ENCODE results near the gene PML.

Gene PML, protein sequence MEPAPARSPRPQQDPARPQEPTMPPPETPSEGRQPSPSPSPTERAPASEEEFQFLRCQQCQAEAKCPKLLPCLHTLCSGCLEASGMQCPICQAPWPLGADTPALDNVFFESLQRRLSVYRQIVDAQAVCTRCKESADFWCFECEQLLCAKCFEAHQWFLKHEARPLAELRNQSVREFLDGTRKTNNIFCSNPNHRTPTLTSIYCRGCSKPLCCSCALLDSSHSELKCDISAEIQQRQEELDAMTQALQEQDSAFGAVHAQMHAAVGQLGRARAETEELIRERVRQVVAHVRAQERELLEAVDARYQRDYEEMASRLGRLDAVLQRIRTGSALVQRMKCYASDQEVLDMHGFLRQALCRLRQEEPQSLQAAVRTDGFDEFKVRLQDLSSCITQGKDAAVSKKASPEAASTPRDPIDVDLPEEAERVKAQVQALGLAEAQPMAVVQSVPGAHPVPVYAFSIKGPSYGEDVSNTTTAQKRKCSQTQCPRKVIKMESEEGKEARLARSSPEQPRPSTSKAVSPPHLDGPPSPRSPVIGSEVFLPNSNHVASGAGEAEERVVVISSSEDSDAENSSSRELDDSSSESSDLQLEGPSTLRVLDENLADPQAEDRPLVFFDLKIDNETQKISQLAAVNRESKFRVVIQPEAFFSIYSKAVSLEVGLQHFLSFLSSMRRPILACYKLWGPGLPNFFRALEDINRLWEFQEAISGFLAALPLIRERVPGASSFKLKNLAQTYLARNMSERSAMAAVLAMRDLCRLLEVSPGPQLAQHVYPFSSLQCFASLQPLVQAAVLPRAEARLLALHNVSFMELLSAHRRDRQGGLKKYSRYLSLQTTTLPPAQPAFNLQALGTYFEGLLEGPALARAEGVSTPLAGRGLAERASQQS

DNA sequence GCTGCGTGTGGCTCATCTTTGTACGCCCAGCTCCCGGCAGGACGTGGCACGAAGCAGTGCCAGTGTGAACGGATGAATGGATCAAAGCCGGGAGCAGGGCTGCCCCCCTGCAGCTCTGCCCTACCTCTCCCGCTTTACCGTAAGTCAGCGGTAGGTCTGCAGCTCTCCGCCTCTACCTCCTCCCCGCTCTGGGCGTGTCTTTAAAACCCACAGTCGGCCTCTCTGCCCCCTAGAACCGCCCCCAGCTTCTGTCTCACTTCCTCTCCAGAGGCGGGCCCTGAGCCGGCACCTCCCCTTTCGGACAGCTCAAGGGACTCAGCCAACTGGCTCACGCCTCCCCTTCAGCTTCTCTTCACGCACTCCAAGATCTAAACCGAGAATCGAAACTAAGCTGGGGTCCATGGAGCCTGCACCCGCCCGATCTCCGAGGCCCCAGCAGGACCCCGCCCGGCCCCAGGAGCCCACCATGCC is at the start of gene PML:
Gene PML, plus strand, starts transcription at position 304 of the 471 bp plus-strand sequence. Its CDS starts 97 bp downstream, at position 401.
- peak; percentile 97 for DNase-seq

DNA sequence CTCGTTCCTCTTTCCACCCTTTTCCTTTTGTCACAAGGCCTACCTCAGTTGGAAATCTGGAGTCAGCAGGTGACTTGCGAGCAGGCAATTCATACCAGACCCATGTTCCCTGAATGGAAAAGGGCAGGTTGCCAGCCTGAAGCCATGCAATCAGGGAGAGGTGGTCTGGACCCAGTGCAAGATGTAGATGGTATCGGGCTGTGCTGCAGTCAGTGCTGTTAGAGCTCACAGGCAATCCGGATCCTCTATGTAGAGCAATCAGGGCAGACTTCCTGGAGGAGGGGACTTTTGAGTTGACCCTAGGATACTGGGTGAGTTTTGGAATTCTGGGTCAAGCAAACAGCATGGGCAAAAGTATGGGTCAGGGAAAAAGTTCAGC is 49.4 kb upstream of the PML start:
- DNase-seq, result no peak

DNA sequence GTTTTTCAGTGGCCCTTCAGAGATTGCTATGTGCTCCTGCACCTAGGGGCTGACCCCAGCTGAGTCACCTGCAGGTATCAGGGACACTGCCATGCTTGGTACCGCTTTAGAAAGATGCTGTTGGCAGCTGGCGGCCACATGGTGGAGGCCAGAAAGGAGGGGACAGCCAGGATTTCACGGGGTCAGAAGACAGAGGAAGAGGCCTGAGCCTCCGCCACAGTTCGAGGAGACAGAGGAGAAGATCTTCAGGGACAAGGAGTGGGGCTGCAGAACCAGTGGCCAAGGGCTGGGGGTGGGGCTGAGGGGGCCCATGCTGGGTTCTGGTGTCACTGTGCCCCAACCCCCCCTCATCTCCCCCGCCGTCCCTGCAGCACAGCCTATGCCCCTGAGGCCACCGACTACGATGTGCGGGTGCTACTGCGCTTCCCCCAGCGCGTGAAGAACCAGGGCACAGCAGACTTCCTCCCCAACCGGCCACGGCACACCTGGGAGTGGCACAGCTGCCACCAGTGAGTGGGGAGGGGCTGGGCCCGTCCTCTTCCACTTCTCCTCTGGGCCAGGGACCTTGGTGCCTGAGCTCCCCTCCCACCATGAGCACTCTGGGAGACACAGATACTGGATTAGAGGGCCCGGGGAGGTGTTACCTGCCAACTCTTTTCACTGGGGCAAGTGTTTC is 48.3 kb upstream of the PML start:
- no peak for DNase-seq

DNA sequence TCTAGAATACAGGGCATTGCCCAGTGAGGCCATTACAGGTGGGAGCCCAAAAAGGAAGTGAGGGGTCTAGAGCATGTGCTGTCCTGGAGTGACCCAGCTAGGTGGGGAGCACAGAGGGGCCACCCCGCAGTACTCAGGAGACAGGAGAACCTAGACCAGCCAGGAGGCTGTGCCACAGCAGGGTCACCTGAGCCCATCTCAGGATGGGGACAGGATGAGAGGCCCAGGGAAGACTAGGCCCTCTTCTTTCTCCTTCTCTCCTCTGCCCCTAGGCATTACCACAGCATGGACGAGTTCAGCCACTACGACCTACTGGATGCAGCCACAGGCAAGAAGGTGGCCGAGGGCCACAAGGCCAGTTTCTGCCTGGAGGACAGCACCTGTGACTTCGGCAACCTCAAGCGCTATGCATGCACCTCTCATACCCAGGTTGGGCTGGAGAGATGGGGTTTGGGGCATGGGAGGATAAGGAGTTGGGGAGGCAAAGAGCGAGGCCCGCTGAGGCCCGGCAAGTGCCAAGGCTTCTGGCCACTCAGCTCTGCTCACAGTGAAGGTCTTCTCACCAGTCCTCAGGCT is 47.6 kb upstream of the PML start:
- no peak for DNase-seq

DNA sequence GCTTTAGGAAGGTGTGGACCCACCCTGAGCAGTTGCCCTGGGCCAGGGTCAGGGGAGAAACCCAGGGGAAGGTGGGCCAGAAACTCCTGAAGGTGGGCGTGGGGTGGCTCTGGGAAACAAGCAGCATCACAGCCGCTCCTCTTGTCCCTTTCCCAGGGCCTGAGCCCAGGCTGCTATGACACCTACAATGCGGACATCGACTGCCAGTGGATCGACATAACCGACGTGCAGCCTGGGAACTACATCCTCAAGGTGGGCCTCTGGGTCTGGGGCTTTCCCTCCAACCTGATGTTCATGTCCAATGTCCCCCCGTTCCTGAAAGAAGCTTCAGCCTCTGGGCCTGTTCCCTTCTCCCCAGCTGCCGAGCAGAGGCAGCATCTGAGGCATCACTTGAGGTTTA is 46.9 kb upstream of the PML start:
- DNase-seq, result no peak

DNA sequence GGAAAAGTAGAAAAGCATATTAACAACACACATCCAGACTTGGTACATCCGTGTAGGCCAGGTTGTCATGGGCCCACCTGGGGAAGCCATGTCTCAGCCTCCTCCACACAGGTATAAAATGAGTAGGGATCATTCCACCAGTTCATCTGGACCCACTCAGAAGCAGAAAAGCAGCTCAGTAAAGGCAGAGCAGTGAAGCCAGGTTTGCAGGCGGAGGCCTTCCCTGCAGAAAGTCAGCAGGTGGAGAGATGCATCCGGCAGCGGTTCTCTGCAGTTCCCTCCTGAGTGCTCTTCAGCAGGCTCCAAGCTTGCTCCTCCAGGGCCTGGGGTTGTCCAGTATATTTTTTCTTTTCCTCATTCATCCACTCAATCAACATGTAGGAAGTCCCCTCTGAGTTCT is 46.1 kb upstream of the PML start:
- DNase-seq, result no peak

DNA sequence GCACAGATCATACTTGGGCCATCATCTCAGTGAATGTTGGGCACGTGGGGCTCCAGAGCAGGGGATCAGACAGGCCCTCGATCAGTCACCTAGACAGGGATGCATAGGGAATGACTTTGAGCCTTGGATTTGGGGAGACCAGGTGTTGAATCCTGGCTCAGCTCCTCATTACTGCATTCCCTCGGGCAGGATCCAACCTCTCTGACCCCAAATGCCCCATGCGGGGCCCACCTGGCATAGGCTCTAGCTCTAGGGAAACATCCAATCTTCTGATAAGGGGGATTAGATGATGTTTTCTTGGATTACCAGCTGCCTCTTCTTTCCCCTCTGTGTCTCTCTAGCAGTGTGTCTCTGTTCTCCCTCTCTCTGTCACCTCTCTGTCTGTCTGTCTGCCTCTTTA is 45.5 kb upstream of the PML start:
- DNase-seq, result no peak

DNA sequence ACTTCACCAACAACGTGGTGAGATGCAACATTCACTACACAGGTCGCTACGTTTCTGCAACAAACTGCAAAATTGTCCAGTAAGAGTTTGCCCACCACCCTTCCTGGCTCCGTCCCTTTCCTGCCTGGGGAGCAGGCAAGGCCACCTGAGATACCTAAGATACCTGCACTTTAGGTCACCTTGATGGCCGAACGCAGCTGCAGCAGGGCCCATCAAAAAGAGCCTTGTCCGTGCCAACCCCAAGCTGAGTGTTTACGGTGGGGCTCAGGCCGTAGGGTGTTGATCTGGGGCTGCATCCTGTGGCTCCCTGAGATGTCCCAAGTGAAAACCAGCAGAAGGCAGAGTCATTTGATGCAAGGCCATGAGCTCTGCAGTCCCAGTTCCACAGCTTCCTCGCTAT is 45.0 kb upstream of the PML start:
- no peak for DNase-seq

DNA sequence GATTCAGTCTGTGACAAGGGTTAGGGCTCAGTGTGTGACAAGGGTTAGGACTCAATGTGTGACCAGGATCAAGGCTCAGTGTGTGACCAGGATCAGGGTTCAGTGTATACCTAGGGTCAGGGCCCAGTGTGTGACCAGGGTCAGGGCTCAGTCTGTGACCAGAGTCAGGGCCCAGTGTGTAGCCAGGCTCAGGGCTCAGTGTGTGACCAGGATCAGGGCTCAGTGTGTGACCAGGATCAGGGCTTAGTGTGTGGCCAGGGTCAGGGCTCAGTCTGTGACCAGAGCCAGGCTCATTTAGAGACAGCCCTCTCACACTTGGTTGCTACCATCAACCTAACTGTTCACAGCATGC is 44.1 kb upstream of the PML start:
- no peak for DNase-seq

DNA sequence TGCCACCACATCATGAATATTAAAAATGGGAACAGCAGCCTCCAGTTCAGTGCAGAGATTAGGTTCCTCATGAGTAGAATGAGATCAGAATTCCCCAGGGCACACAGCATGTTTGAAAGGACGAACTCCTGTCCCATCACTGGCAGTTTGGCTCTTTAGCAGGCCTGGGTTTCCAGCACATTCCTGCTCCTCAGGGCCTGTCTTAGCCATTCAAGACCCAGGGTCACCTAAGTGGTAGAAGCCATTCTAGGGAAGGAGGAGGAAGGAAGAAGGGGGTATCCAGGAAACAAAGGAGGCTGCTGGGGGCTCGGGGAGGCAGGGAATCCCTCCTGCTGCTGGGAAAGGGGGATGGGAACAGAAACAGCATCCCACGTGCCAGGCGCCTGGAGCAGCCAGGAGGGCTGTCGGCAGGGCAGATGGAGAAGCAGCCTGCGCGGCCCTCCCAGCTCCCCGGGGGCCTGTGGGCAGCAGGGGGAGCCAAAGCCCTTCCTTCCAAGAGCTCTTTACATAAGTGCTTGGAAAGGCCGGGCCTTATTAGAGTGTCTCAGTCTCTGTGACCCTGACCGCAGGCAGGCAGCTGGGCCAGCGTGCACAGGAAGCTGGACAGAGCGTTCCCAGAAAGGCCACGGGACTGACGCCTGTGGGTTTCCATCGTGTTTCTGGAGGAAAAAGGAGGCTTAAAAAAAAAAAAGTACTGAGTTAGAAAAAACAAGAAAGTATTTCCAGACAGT is 43.5 kb upstream of the PML start:
- peak; percentile 94 for DNase-seq

DNA sequence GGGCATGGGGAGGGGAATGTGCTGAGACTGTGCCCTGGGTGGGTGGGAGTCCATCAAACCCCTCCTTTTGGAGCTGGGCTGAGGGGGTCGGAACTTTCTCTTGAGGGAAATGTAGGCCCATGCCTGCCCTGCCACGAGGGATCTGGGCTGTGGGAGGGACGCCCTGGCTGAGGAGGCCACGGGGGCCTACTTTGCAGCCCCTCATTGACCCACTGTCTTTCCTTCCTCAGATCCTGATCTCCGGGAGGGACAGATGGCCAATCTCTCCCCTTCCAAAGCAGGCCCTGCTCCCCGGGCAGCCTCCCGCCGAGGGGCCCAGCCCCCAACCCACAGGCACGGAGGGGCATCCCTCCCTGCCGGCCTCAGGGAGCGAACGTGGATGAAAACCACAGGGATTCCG is 42.9 kb upstream of the PML start:
- DNase-seq, result no peak

DNA sequence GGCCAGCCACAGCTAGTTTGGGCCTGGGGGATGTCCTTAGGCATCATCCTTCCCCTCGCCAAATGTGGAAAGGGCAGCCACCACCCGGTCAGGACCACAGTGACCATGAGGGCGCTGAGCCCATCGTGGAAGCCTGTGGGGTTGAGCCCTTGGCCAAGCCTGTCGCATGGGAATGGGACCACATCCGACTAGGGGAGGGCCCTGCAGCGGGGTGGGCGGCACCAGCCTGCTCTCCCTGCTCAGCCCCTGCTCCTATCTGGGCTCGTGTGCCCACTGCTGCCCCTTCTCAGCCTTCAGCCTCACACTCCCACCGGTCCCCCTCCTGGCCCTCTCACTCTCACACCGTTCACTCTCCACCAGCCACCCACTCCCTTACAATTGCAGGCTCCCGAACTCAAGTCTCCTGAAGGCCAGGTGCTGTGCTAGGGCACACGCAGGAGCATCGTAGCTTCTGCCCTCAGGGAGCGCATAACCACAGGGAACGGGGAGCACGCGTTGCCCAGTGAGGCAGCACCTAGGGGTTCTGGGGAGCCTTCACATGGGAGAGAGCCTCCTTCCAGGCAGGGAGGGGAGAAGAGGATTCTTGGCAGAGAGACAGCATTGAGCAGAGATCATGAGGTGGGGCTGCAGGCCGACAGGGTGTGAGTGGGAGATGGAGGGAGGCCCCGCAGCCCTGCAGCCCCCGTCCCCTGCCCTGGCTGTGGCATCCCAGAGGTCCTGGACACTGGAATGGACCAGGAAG is 42.2 kb upstream of the PML start:
- peak; percentile 55 for DNase-seq

DNA sequence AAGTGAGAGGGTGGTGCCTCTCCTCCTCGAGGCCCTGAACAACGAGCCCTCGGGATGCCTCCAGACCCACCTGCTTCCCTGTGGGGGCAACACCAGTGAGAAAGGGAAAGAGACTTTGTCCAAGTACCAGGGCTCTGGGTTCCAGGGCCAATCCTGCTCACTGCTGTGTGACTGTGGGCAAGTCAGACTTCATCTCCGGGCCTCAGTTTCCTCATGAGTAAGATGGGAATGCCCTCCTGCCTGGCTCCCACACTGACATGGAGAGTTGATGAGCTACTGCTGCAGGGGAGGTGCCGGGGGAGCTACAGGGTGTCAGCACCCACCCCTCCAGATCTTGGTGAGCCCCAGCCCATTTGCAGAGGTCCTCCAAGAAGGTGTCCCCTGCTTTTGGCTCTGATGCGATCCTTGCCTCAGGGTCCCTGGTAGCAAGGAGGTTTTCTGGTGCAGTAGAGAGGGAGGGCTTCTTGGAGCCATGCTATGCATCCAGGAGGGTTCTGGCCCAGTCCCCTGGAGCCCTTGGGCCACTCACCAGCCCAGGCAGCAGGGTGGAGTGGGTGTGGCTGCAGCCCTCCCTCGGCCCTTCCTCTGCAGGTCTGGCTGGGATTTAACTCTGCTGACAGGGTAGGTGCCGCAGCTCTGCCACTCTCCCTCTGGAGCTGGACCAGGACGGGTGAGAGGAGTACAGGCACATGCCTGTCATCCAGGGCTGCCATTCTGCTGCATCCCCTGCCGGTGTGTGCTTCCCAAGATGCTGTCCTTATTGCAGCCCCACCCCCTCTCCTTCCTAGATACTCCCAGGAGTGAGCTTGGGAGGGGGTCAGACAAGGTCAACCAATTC is 41.4 kb upstream of the PML start:
- no peak for DNase-seq

DNA sequence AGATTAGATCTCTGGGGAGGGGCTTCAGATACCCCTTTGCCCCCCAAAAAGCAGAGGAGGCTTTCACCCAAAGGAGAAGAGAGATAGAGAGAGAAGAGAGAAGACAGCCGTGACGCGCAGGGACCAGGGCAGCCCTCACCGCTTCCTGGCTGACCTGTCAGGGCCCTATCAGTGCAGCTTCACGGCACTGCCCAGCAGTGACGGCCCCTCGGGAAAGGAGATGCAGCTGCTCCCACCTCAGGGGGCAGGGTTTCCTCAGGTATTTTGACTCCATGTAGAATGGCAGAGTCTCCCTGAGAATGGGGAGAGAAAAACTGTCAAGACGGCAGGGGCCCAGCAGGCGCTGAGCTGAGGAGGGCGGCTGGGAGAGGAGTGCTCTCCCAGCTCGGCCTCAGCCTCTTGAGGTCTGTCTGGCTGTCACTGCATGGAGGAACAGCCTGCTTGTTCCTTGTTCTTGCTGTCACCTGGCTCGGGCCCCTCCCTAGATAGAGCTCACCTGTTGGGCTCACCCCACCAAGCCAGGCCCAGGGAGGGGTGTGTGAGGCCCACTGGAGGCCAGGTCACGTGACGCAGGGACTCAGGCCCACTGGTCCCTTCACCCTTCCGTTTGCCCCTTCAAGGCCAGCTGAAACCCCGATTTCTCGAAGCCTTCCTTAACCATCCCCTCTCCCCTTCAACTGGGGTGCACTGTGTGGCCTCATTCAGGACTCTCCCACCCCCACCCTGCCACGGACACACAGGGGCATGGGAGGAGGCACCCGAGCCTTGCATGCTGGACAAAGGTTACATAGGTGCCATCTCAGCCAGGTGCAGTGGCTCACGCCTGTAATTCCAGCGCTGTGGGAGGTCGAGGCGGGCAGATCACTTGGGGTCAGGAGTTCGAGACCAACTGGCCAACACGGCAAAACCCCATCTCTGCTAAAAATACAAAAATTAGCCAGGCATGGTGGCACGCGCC is 40.0 kb upstream of the PML start:
- DNase-seq, result no peak

DNA sequence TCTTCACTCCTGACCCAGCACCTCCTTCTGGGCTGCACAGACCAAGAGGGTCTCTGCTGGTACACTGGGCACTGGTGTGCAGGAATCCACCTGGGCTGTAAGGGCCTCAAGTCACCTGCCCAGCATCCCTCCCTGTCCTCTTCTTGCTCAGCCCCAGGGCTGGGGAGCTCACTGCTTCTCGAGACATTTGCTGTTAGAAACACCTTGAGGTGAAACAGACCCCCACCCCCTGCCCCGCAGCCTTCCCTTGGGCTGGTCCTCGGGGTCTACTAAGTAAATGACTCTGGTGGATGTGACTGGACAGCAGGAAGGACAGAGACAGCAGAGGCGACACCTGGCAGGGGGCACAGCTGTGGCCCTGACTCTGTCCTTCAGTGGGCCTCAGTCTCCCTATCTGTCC is 39.2 kb upstream of the PML start:
- DNase-seq, result no peak

DNA sequence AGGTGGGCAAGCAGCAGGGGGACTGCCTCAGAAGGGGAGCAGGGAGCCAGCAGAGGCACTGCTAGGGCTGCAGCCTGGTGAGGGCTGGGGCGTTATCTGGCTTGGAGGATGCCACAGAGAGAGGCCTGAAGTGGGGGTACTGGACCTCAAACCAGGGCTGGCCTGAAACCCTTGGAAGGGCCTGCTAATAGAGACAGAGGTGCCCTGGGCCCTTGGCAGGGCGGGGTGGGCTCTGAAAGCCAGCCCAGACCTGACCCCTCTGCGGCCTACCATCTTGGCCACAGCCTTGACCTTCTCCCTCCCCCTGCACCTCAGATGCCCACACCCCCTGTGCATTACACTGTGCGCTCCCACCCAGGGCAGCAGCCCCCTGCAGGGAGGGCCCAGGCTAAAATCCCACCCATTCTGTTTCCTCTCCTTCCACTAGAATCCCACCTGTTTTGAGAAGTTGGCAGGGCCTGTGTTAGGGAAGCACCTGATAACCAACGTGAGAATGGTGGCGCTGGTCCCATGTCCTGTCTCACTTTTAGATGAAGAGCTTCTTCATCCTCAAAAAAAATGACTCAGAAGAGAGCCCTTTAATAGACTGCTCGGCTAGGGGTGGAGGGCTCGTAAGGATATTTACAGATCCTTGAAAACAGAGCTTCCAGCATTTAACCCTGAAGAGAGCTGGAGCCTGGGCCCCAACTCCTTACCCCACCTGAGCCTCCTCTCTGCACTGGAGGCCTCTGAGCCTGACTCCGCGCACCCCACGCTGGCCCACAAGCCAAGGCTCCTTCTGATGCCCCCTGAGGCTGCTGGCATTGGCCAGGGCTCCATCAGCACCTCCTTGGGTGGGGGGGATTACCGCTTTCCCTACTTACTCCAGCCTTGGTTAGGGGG is 38.4 kb upstream of the PML start:
- DNase-seq, result no peak

DNA sequence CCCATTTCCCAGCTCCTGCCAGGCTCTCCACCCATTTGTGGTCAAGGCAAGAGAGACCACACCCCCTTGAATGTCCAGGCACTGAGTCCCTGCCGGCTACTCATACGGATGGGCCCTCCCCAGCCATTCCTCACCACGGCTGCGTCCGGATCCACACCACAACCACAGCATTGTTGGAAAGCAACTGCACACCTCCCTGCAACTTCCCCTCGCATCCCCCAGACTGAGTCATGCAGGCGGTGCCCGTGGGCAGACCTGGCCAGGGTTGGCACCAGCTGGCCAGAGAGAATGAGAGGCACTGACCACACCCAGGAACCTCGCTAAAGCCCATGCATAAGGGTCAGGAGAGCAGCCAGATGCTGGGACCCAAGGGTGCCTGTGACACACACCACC is 37.8 kb upstream of the PML start:
- peak; percentile 56 for DNase-seq

DNA sequence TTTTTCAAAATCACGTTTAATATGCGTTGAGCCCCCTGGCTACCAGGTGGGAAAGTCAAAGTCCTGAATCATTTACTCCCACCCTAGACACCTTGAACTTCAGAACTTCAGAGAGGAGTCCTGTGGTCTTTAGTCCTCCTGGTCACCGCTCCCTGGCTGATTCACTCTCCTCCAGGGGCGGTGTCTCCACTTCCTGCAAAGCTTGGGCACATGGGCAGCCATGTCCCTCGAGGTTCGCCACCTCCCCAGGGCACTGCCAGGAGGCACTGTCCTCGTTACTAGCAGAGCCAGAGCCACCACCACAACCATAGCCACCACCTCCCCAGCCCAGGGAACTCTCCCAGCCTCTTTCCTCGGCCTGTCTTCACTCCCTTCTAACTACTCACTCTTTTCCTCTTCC is 37.2 kb upstream of the PML start:
- no peak for DNase-seq

DNA sequence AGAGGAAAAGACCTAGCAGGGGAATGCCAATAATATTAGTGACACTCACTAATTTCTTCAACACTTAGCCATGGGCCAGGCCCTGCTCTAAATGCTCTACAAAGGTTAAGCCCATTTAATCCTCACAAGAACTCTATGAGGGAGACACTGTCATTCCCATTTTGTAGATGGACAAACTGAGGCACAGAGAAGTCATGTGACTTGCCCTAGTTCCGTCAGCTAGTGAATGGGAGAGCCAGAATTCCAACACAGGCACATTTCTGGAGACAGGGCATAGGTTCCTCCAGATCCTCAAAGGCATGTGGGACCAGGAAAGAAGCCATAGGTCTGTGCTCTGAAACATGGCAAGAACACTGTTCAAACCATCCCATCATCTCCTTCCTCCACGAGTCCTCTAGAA is 36.7 kb upstream of the PML start:
- DNase-seq, result no peak
